ENCODE measurements around the gene TIMP3.

Gene TIMP3

DNA sequence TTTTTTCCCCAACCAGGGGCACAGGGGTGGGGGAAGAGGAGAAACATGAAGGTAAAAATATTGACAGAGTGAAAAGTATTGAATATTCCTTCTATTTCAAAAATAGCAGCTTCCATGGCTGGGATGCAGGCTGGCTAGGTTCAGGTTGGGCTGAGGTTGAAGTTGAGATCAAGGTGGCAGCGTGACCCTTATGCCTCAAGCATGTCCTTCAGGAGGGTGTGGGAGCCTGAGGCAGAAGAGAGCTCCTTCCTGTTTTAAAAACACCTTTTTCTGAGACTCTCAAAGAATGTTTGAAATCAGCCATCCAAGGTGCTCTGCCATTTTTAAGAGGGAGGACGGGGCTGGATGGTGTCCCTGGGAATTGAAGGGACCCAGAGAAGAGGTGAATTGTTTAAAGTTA is 29.5 kb downstream of the TIMP3 start:
- no peak for ATAC-seq

GRCh38 chr22:32831584-32831983 is 30.1 kb downstream of the TIMP3 start:
- no peak for ATAC-seq

- ATAC-seq, result no peak
These were observed 30.7 kb downstream of the TIMP3 start for GRCh38 chr22:32832174-32832573.

- no peak for ATAC-seq
These were observed 35.0 kb downstream of the TIMP3 start for GRCh38 chr22:32836280-32837123.

GRCh38 chr22:32837142-32837541 is 35.6 kb downstream of the TIMP3 start:
- no peak for ATAC-seq

DNA sequence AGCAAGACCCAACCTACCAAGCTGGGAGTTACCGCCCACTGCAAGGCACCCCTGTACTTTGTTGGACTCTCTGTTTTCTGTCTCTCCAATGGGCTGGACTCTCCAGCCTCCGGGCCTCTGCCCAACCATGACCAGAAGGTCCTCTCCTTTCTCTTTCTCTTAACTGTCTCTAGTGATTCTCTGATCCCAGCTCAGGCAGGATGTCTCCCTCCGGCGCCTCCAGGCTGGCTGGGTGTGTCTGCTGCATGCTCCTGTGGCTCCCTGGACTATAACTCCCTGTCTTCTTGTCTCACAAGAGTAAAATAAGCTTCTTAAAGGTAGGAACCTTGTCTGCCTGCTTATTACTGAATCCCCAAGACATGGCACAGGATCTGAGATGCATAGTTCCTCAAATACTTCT is 36.3 kb downstream of the TIMP3 start:
- ATAC-seq, result no peak

DNA sequence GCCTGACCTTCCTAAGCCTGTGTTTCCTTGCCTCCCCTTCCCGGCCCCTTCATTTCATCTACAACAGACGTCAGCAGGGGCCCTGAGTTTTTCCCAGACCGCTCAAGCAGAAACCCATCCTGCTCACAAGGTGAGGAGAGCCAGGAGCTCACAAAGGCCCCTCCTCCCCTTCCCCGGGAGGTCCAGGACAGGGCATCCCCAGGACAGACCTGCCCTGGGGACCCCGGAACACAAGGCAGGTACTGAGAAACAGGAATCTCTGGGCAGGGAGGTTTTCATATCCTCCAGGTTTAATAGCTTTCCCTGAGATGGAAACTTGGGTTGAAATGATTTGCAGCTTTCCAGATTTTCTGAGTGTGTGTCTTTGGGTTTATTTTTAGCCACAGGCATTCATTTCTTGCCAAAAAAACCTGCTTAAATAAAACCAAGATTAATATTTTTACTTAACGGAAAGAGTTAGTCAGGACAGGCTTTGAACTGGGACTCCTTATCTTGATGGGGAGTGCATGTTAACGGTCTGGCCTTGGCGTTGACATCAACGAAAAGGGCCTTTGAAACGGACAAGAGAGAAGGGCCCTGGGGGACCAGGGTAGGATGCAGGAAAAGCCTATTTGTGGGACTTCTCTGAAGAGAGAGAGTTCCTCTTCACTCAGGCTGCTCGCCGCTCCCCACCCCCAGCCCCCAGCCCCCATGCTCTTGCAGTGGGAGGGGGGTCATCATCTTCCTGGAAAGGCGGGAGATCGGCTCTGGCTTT is 38.5 kb downstream of the TIMP3 start:
- no peak for ATAC-seq

GRCh38 chr22:32841175-32841574 is 39.7 kb downstream of the TIMP3 start:
- ATAC-seq, result no peak

DNA sequence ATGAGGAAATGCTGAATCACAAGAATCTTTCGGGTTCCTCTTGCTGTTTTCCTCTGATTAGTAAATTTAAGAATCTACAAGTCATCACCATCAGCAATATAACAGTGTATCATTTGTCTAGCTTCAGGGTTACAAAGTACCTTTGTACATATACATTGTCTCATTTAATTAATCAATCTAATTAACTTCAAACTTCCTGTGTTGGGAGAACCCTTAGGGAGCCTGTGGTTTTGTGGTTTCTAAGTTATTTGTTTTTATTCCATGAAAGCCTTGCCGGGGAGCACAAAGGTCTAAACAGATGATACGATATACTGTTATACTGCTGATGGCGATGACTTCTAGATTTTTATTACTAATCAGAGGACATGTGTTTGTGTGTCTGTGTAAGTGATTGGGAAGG is 41.0 kb downstream of the TIMP3 start:
- ATAC-seq, result no peak

DNA sequence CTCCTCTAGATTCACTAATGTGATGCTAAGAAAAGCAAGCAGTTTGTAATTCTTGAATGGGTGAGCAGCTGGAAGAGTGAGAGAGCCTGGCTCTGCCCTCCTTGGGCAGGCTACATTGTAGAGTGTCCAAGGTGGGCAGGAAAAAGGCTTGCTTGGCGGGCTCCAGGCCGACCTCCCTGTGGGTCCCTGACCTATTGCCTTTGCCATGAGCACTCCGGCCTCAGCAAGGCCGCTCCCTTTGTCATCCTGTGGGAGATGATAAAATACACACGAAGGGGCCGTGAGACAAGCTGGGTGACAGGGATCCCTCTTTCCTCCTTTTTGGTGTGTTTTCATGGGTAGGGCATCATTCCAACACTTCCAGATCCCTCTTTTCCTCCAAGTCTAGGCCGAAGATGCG is 41.8 kb downstream of the TIMP3 start:
- no peak for ATAC-seq

- ATAC-seq, result no peak
These were observed 42.7 kb downstream of the TIMP3 start for GRCh38 chr22:32844251-32844650.

- ATAC-seq, result no peak
These were observed 45.4 kb downstream of the TIMP3 start for GRCh38 chr22:32846780-32847491.

DNA sequence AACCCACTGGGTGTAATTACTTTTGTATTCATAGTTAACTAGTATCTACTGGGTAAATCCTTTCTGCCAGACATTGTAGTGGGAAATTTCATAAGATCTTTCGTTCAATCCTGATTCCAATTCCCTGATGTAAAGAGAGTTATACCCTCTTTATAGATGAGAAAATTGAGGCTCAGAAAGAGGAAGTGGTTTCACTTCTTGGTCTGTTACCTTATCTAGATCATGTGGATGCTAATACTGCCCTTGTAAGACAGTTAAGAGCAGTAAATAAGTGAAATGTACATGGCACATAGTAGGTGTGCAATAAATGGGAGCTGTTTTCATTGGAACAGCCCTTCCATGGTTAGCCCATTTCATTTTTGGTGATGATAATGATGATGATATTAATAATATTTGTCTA is 46.7 kb downstream of the TIMP3 start:
- ATAC-seq, result no peak

DNA sequence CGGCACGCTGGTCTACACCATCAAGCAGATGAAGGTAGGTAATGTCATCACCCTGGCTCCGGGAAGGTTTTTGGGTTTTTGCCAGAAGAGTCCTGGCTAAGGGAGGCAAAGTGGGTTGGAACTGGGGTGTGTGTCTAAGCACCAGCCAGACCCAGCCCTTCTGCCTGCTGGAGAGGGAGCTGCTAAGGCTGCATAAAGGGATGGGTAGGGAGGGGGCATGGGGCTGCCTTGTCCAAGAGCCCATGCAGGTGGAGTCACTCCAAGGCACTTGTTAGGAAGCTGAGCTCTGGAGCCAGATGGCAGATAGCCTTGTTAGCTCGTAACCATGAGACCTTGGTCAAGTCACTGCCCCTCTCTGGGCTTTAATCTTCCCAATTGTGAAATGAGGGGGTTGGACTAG is 48.0 kb downstream of the TIMP3 start:
- no peak for ATAC-seq

GRCh38 chr22:32850157-32850556 is 48.7 kb downstream of the TIMP3 start:
- ATAC-seq, result no peak

GRCh38 chr22:32850591-32851517 is 49.3 kb downstream of the TIMP3 start:
- no peak for ATAC-seq

- no peak for ATAC-seq
These were observed 51.1 kb downstream of the TIMP3 start for GRCh38 chr22:32852395-32853251.

- ATAC-seq, result no peak
These were observed 52.2 kb downstream of the TIMP3 start for GRCh38 chr22:32853662-32854061.

DNA sequence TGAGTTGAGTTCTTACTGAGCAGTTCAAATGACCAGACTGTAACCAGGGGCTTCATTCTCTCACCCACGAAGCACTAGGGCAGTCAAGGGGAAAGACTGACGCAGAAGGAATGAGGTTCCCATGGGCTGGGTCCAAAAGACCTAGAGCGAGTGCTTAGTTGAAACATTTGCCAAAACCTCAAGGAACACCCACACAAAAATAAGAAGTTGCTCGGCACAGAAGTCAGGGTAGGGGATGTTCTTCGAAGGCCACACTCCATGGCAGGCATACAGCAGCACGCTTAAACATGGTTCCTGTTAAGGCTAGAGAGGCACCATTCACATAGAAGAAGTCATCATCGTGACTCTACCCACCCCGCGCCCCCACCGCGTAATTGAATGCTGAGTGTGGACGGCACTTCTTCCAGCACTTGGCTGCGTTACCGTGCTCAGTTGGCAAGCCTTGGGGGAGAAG is 52.9 kb downstream of the TIMP3 start:
- ATAC-seq, result no peak

DNA sequence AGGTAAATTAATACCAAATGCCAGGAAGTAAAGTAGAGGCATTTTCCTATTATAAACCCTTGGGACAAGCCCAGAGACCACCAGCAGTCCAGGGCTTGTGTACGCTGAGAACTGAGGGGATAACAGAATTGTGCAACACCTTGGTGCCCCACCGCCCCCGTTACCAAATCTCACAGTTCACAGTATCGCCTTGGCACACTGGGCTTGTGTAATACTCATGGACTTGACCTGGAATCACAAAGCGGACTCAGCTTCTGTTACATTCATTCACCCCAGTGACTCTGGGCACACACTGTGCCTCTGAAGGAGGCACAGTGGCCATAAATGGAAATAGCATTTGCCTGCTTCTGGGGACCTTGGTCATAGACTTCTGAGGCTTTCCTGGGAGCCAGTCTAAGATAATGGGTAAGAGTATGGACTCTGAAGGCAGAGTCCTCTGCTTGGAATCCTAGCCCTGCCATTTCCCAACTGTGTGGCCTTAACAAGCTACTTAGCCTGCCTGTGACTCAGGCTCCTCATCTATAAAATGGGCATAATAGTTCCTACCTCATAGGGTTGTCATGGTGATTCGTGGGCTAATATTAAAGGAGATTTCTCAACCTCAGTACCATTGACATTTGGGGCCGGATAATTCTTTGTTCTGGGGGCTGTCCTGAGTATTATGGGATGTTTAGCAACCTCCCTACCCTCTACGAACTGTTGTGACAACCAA is 53.7 kb downstream of the TIMP3 start:
- no peak for ATAC-seq
